Transverse colon (tissue), 4 donors: ENCODE results near the gene OR5C1. TPM values are rescaled to one million over a fixed set of nuclear protein-coding genes. Genes with fewer than 3 reads are reported as not detected.

Source experiments
- DNase-seq: peaks from one replicate; pipeline ENCODE4 v3.0.0-alpha.2; 2019
- H3K27ac ChIP-seq, 4 donors: fragments of 200-600 bp; sonication (generic); 2 replicates each; pipeline ENCODE4 v1.5.1; 2016 to 2018; ENCODE audit warnings: inconsistent platforms in 4 of 4
- H3K27me3 ChIP-seq: fragments of 200-600 bp; sonication (generic); 2 replicates; pipeline ENCODE4 v1.5.1; 2017; ENCODE audit warnings: inconsistent platforms
- H3K36me3 ChIP-seq, 4 donors: fragments of 200-600 bp; sonication (generic); 2 replicates each; pipeline ENCODE4 v1.5.1; 2017 to 2019; ENCODE audit warnings: inconsistent platforms in 4 of 4
- H3K4me1 ChIP-seq, 4 donors: fragments of 200-600 bp; sonication (generic); 2 replicates each; pipeline ENCODE4 v1.5.1; 2017 to 2020; ENCODE audit warnings: inconsistent platforms in 4 of 4
- H3K4me3 ChIP-seq, 4 donors: fragments of 200-600 bp; sonication (generic); 1 replicate in 1 of 4; 2 replicates in 3 of 4; pipeline versions ENCODE4 v1.5.1 to v1.6.1; 2017 to 2019; ENCODE audit warnings: inconsistent platforms in 4 of 4
- H3K9me3 ChIP-seq, 2 donors: fragments of 200-600 bp; sonication (generic); 2 replicates each; pipeline ENCODE4 v1.5.1; 2017 to 2019; ENCODE audit warnings: inconsistent platforms in 2 of 2
- EP300 ChIP-seq: sonication (generic); formaldehyde crosslinking; IDR thresholded peaks from one replicate; pipeline ENCODE4 v1.6.1; 2017; ENCODE audit warnings: antibody characterized with exemption, low read depth
- POLR2A ChIP-seq: fragments of 450-650 bp; IDR thresholded peaks from one replicate; pipeline ENCODE4 v1.6.1; 2016; ENCODE audit warnings: antibody characterized with exemption, mild to moderate bottlenecking, moderate library complexity
- POLR2AphosphoS5 ChIP-seq, 3 donors: sonication (generic); formaldehyde crosslinking; IDR thresholded peaks; one replicate each; pipeline ENCODE4 v1.6.1; 2016; ENCODE audit warnings: antibody characterized with exemption in 3 of 3
- WGBS, 2 donors: methylation state at CpG; one replicate each; pipeline ENCODE4 v1.1.5; 2018; ENCODE audit warnings: low coverage in 1 of 2; 5-methylcytosine and 5-hydroxymethylcytosine counted together
- in situ Hi-C, 4 donors: fragments of 200-750 bp; cut with MboI; loops; one replicate each; pipeline versions ENCODE4 v1.15.0 to v1.15.1; 2017; ENCODE audit warnings: low sequenced_read_pairs in 3 of 4, low pct_ligation_motif_present in 1 of 4, low pct_unique_long_range_greater_than_20kb in 1 of 4
- intact Hi-C: fragments of 100-400 bp; cut with DNase I; formaldehyde crosslinking; loops from one replicate; pipeline ENCODE4 v1.15.1; 2023; ENCODE audit warnings: low total_unique reads
- total RNA-seq, 4 donors: library from RNA; depleted of rRNA; stranded (reverse); fragments of >200 nt; gene quantifications; one replicate each; pipeline ENCODE4 v1.1.0, GENCODE V29; 2016
- TF ChIP-seq, protein P1 (sequence below), 5 experiments: fragments of 200-600 bp in 3 of 5; fragments of 450-650 bp in 2 of 5; sonication (generic) in 3 of 5; IDR thresholded peaks; 1 replicate in 2 of 5; 2 replicates in 3 of 5; pipeline ENCODE4 v1.5.1; 2016 to 2017; ENCODE audit warnings: antibody characterized with exemption in 5 of 5, inconsistent platforms in 3 of 5, mild to moderate bottlenecking in 2 of 5, moderate library complexity in 1 of 5

Gene OR5C1
- total RNA-seq, 4 donors from 2014 or later: not detected

DNA sequence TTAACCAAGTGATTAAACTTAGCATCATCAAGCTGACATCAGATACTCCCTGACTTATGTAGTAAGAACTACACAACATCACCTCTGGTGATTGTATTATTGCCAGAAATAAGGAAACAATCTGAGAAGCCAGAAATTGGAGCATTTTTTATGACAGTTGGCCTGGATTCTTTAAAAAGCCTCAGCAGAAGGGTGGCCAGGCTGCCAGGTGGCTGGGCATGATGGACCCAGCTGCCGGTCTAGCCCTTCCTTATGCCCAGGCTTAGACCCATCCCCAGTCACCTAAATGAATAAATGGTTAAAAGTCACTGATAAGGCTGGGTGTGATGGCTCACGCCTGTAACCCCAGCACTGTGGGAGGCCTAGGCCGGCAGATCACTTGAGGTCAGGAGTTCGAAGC lies 24.0 kb downstream of the OR5C1 start:
- H3K4me3 ChIP-seq: no peak overlapping the region
- TF ChIP-seq, protein P1, sequence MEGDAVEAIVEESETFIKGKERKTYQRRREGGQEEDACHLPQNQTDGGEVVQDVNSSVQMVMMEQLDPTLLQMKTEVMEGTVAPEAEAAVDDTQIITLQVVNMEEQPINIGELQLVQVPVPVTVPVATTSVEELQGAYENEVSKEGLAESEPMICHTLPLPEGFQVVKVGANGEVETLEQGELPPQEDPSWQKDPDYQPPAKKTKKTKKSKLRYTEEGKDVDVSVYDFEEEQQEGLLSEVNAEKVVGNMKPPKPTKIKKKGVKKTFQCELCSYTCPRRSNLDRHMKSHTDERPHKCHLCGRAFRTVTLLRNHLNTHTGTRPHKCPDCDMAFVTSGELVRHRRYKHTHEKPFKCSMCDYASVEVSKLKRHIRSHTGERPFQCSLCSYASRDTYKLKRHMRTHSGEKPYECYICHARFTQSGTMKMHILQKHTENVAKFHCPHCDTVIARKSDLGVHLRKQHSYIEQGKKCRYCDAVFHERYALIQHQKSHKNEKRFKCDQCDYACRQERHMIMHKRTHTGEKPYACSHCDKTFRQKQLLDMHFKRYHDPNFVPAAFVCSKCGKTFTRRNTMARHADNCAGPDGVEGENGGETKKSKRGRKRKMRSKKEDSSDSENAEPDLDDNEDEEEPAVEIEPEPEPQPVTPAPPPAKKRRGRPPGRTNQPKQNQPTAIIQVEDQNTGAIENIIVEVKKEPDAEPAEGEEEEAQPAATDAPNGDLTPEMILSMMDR (IDR thresholded peaks at IDR 0.05): no peak
- no peak for TF ChIP-seq EP300
- intact Hi-C loops: loop anchor here (1.0 kb wide), 1 partner anchor 337 kb away; no protein-coding TSS in a partner anchor
- H3K36me3 ChIP-seq: peaks cover 0 to 4% (median 0%) of the 10 kb centered on the region in 4 donors
- no peak overlapping the region for H3K27ac ChIP-seq
- DNase-seq: no peak
- H3K4me1 ChIP-seq: peaks cover 0 to 10% (median 0%) of the 10 kb centered on the region in 4 donors
- no peaks in the 10 kb centered on the region for H3K9me3 ChIP-seq
- no peaks in the 10 kb centered on the region for H3K27me3 ChIP-seq
- WGBS, 2 donors: 50% methylated on average over 2 of the region's 4 CpGs; no CpG with 5 or more reads in 1 of the 2 donors
- in situ Hi-C loops: loop anchor here (5.0 to 25.0 kb wide), 3 partner anchors 345 to 700 kb away; no protein-coding TSS in a partner anchor

GRCh38 chr9:122814545-122814944 lies 25.8 kb downstream of the OR5C1 start:
- TF ChIP-seq POLR2A (no peak), POLR2AphosphoS5 (IDR thresholded peaks at IDR 0.05) (no peak), EP300 (no peak)
- TF ChIP-seq, protein P1 (IDR thresholded peaks at IDR 0.05): no peak
- no peaks in the 10 kb centered on the region for H3K27me3 ChIP-seq
- H3K4me1 ChIP-seq: peaks cover 0 to 14% (median 0%) of the 10 kb centered on the region in 4 donors
- no peak overlapping the region for H3K27ac ChIP-seq
- in situ Hi-C loops: loop anchor here (5.0 to 25.0 kb wide), 3 partner anchors 347 to 702 kb away; no protein-coding TSS in a partner anchor
- peaks cover 0 to 8% (median 0%) of the 10 kb centered on the region in 4 donors for H3K36me3 ChIP-seq
- WGBS, 2 donors: 70 to 80% methylated on average over 5 to 6 of the region's 6 CpGs
- no peak for DNase-seq
- intact Hi-C loops: no loop called here
- H3K4me3 ChIP-seq: no peak overlapping the region
- no peaks in the 10 kb centered on the region for H3K9me3 ChIP-seq

DNA sequence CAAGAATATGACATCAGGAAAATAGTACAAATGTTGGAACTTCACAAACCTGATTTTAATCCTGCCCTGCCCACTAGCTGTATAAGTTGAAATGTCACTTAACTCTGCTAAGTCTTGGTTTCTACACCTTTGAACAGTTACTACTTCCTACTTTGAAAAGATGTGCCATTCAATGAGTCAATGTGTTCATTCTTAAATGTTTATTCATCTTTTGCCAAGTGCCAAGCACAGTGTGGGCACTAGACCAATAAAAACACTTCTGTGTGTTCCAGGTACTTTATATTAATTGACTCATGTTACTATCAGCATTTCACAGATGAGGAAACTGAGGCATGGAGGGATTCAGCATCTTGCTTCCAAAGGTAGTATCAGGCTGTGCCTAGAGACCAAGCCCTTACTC lies 26.8 kb downstream of the OR5C1 start:
- Histone ChIP-seq H3K9me3 (no peaks in the 10 kb centered on the region), H3K27ac (peak overlapping the region in 2 of 4 donors; percentile 5 to 21), H3K27me3 (no peaks in the 10 kb centered on the region), H3K4me3 (no peak overlapping the region), H3K36me3 (peaks cover 0 to 8% (median 0%) of the 10 kb centered on the region in 4 donors), H3K4me1 (peaks cover 0 to 19% (median 0%) of the 10 kb centered on the region in 4 donors)
- no peak for DNase-seq
- intact Hi-C loops: no loop called here
- in situ Hi-C loops: loop anchor here (10.0 to 25.0 kb wide), 2 partner anchors 351 to 703 kb away; no protein-coding TSS in a partner anchor
- TF ChIP-seq POLR2AphosphoS5 (IDR thresholded peaks at IDR 0.05) (no peak), EP300 (no peak), POLR2A (no peak)
- TF ChIP-seq, protein P1 (IDR thresholded peaks at IDR 0.05): no peak

- Histone ChIP-seq H3K4me3 (no peak overlapping the region), H3K9me3 (no peaks in the 10 kb centered on the region), H3K27me3 (no peaks in the 10 kb centered on the region), H3K27ac (peak overlapping the region in 2 of 4 donors; percentile 5 to 21), H3K36me3 (peaks cover 0 to 8% (median 0%) of the 10 kb centered on the region in 4 donors), H3K4me1 (peaks cover 0 to 21% (median 3%) of the 10 kb centered on the region in 4 donors)
- TF ChIP-seq EP300 (no peak), POLR2A (no peak), POLR2AphosphoS5 (IDR thresholded peaks at IDR 0.05) (no peak)
- TF ChIP-seq, protein P1 (IDR thresholded peaks at IDR 0.05): no peak
- intact Hi-C loops: no loop called here
- WGBS, 2 donors: 43 to 74% methylated on average over 5 to 17 of the region's 17 CpGs
- in situ Hi-C loops: loop anchor here (10.0 to 25.0 kb wide), 2 partner anchors 352 to 704 kb away; no protein-coding TSS in a partner anchor
- DNase-seq: peak; percentile 18
Measured at GRCh38 chr9:122816163-122816867, 27.6 kb downstream of the OR5C1 start.
